Endodermal cell (in vitro differentiated cells): ENCODE measurements around the gene KCNQ1. TPM values are rescaled to one million over a fixed set of nuclear protein-coding genes. Genes with fewer than 3 reads are reported as not detected.

ENCODE experiments used
- DNase-seq: peaks from one replicate; pipeline ENCODE4 v3.0.0-alpha.2; 2017
- H3K27ac ChIP-seq: 2 replicates; pipeline ENCODE4 v1.5.1; 2013; ENCODE audit warnings: mild to moderate bottlenecking, low read depth, low read length, moderate library complexity
- H3K27me3 ChIP-seq: 2 replicates; pipeline ENCODE4 v1.6.1; 2013; ENCODE audit warnings: mild to moderate bottlenecking, low read length, moderate library complexity; ENCODE audit not compliant: insufficient read depth, control insufficient read depth, poor library complexity, severe bottlenecking
- H3K36me3 ChIP-seq: 2 replicates; pipeline ENCODE4 v1.7.0; 2013; ENCODE audit warnings: mild to moderate bottlenecking, low read length, moderate library complexity; ENCODE audit not compliant: control insufficient read depth, insufficient read depth
- H3K4me1 ChIP-seq: one replicate; pipeline ENCODE4 v1.7.0; 2013; ENCODE audit warnings: low read length; ENCODE audit not compliant: control insufficient read depth, insufficient read depth
- H3K4me3 ChIP-seq: 2 replicates; pipeline ENCODE4 v1.5.1; 2013; ENCODE audit warnings: mild to moderate bottlenecking, low read length, moderate library complexity
- H3K9ac ChIP-seq: 2 replicates; pipeline ENCODE4 v1.6.1; 2013; ENCODE audit warnings: mild to moderate bottlenecking, low read length, moderate library complexity; ENCODE audit not compliant: poor library complexity, severe bottlenecking; ENCODE audit errors: extremely low read depth
- H3K9me3 ChIP-seq: 2 replicates; pipeline ENCODE4 v1.6.1; 2013; ENCODE audit warnings: mild to moderate bottlenecking, low read length, moderate library complexity; ENCODE audit not compliant: control insufficient read depth
- H3K27ac Mint-ChIP-seq: 2 replicates; pipeline ENCODE4 v1.8.0; 2020; ENCODE audit warnings: mixed read lengths
- H3K27me3 Mint-ChIP-seq: 2 replicates; pipeline ENCODE4 v1.8.0; 2021; ENCODE audit warnings: mild to moderate bottlenecking, mixed read lengths; ENCODE audit not compliant: insufficient read depth
- H3K36me3 Mint-ChIP-seq: 2 replicates; pipeline ENCODE4 v1.8.0; 2020; ENCODE audit warnings: low read depth, mixed read lengths
- H3K4me1 Mint-ChIP-seq: 2 replicates; pipeline ENCODE4 v1.8.0; 2020; ENCODE audit warnings: mixed read lengths
- H3K4me3 Mint-ChIP-seq: 2 replicates; pipeline ENCODE4 v1.8.0; 2020; ENCODE audit warnings: mild to moderate bottlenecking, moderate library complexity, mixed read lengths
- H3K9me3 Mint-ChIP-seq: 2 replicates; pipeline ENCODE4 v1.8.0; 2020; ENCODE audit warnings: mild to moderate bottlenecking, mixed read lengths
- CTCF ChIP-seq: fragments of 200-600 bp; sonication (generic); conservative IDR thresholded peaks from 2 replicates; pipeline ENCODE4 v1.5.0; 2021; ENCODE audit warnings: antibody characterized with exemption, mild to moderate bottlenecking
- WGBS, 2 experiments: methylation state at CpG; one replicate each; pipeline versions ENCODE4 v1.1.5 to v1.1.7; 2013; ENCODE audit warnings: missing lambda C conversion rate in 2 of 2, mixed read lengths in 1 of 2; ENCODE audit not compliant: insufficient coverage in 1 of 2, insufficient read length in 1 of 2; 5-methylcytosine and 5-hydroxymethylcytosine counted together
- total RNA-seq, 2 donors: library from RNA; stranded (reverse); fragmentation: NEBNext Ultra II Directional in 1 of 2; extraction: Animal tissue kit (Norgen Biotek cat#: 25700) in 1 of 2; gene quantifications; 2 replicates in 1 of 2; 3 replicates in 1 of 2; pipeline ENCODE4 v1.2.1, GENCODE V29; 2021

The KCNQ1 gene
- total RNA-seq, 2 donors from 2014 or later = 1.8 to 3.5 TPM

GRCh38 chr11:2792381-2793250 is 347.8 kb downstream of the KCNQ1 start:
- Mint-ChIP-seq H3K27ac (no peak overlapping the region), H3K36me3 (no peaks in the 10 kb centered on the region), H3K27me3 (peaks cover 72% of the 10 kb centered on the region), H3K4me1 (no peaks in the 10 kb centered on the region), H3K9me3 (no peaks in the 10 kb centered on the region), H3K4me3 (peak overlapping the region; percentile 48)
- Histone ChIP-seq H3K9ac (no peak overlapping the region), H3K4me1 (no peaks in the 10 kb centered on the region), H3K27me3 (peaks cover 29% of the 10 kb centered on the region), H3K9me3 (no peaks in the 10 kb centered on the region), H3K36me3 (no peaks in the 10 kb centered on the region), H3K27ac (no peak overlapping the region), H3K4me3 (no peak overlapping the region)
- no peak for TF ChIP-seq CTCF
- 92 to 93% methylated on average over 12 to 27 of the region's 28 CpGs for WGBS, 2 experiments
- DNase-seq = peak; percentile 45

GRCh38 chr11:2793701-2794045 is 348.9 kb downstream of the KCNQ1 start:
- H3K4me3 ChIP-seq = no peak overlapping the region
- 94 to 96% methylated on average over 4 of the region's 4 CpGs for WGBS, 2 experiments
- no peaks in the 10 kb centered on the region for H3K4me1 Mint-ChIP-seq
- no peak overlapping the region for H3K9ac ChIP-seq
- H3K9me3 ChIP-seq = no peaks in the 10 kb centered on the region
- peaks cover 72% of the 10 kb centered on the region for H3K27me3 Mint-ChIP-seq
- H3K36me3 Mint-ChIP-seq = no peaks in the 10 kb centered on the region
- no peak overlapping the region for H3K27ac ChIP-seq
- no peak for DNase-seq
- no peaks in the 10 kb centered on the region for H3K4me1 ChIP-seq
- H3K27ac Mint-ChIP-seq = no peak overlapping the region
- no peak for TF ChIP-seq CTCF
- H3K27me3 ChIP-seq = peaks cover 29% of the 10 kb centered on the region
- no peak overlapping the region for H3K4me3 Mint-ChIP-seq
- H3K9me3 Mint-ChIP-seq = peaks cover 3% of the 10 kb centered on the region
- no peaks in the 10 kb centered on the region for H3K36me3 ChIP-seq

GRCh38 chr11:2794046-2794967 is 349.5 kb downstream of the KCNQ1 start:
- H3K9me3 Mint-ChIP-seq = peaks cover 9% of the 10 kb centered on the region
- Histone ChIP-seq H3K36me3 (no peaks in the 10 kb centered on the region), H3K4me1 (no peaks in the 10 kb centered on the region), H3K4me3 (no peak overlapping the region), H3K27ac (no peak overlapping the region), H3K9me3 (no peaks in the 10 kb centered on the region), H3K9ac (no peak overlapping the region), H3K27me3 (peaks cover 23% of the 10 kb centered on the region)
- peaks cover 72% of the 10 kb centered on the region for H3K27me3 Mint-ChIP-seq
- H3K27ac Mint-ChIP-seq = no peak overlapping the region
- H3K36me3 Mint-ChIP-seq = no peaks in the 10 kb centered on the region
- no peaks in the 10 kb centered on the region for H3K4me1 Mint-ChIP-seq
- DNase-seq = peak; percentile 27
- TF ChIP-seq CTCF = no peak
- 92 to 96% methylated on average over 13 to 18 of the region's 18 CpGs for WGBS, 2 experiments
- H3K4me3 Mint-ChIP-seq = no peak overlapping the region
